Measurements from ENCODE around the gene STRIT1.

GRCh38 chr3:155323063-155323666, 29.7 kb upstream of the STRIT1 start:
- no peak for TF ChIP-seq GATA2 (IDR thresholded peaks at IDR 0.05; ENCODE audit: low read depth, low read length)
- no peak for TF ChIP-seq GATA3 (IDR thresholded peaks at IDR 0.05; ENCODE audit: low read depth, low read length)

Measured in SH-SY5Y (cell line).